ENCODE results near the gene LETM1. TPM values are rescaled to one million over a fixed set of nuclear protein-coding genes. Genes with fewer than 3 reads are reported as not detected.

Gene LETM1
- 20.1 to 33.2 TPM (median 32.2 TPM) in 5 replicates for total RNA-seq (2022; extraction: Qiagen RNA extraction)

GRCh38 chr4:1856071-1856942, at the start of gene LETM1:
LETM1 (minus strand) TSS chr4:1856156; CDS start chr4:1855950, 206 bp downstream.

DNA sequence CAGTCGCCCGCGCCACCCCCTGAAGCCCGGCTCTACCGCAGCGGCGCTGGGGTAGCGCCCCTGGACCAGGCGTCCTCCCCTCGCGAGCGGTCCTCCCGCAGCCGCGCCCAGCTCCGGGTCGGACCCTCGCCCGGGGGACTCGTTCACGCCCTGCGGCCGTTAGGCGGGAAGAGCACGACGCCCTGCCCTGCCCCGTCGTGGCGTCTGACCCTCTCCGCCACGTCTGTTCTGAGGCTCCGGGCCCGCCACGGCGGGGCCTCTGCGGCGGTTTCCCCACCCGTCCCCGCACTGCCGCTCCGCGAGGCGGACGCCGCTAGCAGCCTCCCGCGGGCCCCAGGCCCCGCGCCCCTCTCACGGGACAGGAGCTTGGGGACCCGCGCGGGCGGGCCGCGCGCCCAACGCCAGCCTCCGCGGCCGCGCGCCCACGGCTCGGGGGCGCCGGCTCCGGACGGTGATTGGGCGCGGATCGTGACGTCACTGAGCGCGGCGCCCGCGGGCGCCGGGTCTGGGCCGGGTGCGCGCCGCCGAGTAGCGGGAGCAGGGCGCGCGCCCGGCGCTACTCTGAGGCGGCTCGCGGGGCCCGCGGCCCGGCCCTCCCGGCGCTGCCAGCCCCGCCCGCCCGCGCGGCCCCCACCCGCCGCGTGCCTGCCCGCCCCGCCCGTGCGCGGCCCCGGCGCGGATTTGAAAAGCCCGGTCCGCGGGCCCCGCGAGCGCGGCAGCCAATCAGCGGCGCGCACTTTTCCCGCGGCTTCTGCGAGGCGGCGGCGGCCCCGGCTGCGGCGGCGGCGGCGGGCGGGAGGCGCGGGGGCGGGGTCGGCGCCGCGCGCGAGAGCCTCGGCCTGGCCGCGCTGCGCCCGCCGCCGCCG, 14.9 kb upstream of the LETM1 start, which contains the start of gene NSD2:
Gene NSD2, plus strand, starts transcription at position 816 of the 866 bp plus-strand sequence. CDS start 29,262 bp downstream, outside the sequence.

GRCh38 chr4:1792832-1793495, 63.0 kb downstream of the LETM1 start, which contains the start of gene FGFR3:
FGFR3 (plus strand) TSS chr4:1793293; CDS start chr4:1793935, 642 bp downstream.

Other genes starting within 250 kb of the LETM1 start
- 0.59 to 1.4 TPM (median 0.98 TPM) in 5 replicates for gene FAM53A, start 171.8 kb downstream of the LETM1 start, total RNA-seq (2022; extraction: Qiagen RNA extraction)
- gene SLBP, start 143.8 kb downstream of the LETM1 start, total RNA-seq (2022; extraction: Qiagen RNA extraction) = 62.3 to 98.1 TPM (median 66.4 TPM) in 5 replicates
- gene TMEM129, start 134.8 kb downstream of the LETM1 start, total RNA-seq (2022; extraction: Qiagen RNA extraction) = 16.0 to 25.7 TPM (median 21.9 TPM) in 5 replicates
- 72.9 to 89.8 TPM (median 86.3 TPM) in 5 replicates for gene TACC3, start 134.6 kb downstream of the LETM1 start, total RNA-seq (2022; extraction: Qiagen RNA extraction)
- gene FGFR3, start 62.9 kb downstream of the LETM1 start, total RNA-seq (2022; extraction: Qiagen RNA extraction) = 1.0 to 2.5 TPM (median 2.3 TPM) in 5 replicates
- gene NSD2, start 15.2 kb upstream of the LETM1 start, total RNA-seq (2022; extraction: Qiagen RNA extraction) = 35.1 to 50.6 TPM (median 46.8 TPM) in 5 replicates
- gene NELFA, start 152.8 kb upstream of the LETM1 start, total RNA-seq (2022; extraction: Qiagen RNA extraction) = 16.3 to 25.2 TPM (median 23.9 TPM) in 5 replicates
- 8.3 to 14.4 TPM (median 13.0 TPM) in 5 replicates for gene NAT8L, start 203.2 kb upstream of the LETM1 start, total RNA-seq (2022; extraction: Qiagen RNA extraction)

Data from A549 treated with dexamethasone at 1 μM for 4 hours (cell line).